IPS-20b (cell line): ENCODE data around the gene PIMREG.
A peak's percentile ranks its signal among the peaks of the same experiment; 100 is the strongest.

Experiments used
- H3K27ac ChIP-seq: one replicate; pipeline ENCODE4 v1.5.1; 2013; ENCODE audit warnings: low read length
- H3K27me3 ChIP-seq: 2 replicates; pipeline ENCODE4 v1.6.1; 2013; ENCODE audit warnings: mild to moderate bottlenecking, low read length, inconsistent platforms; ENCODE audit not compliant: insufficient read depth
- H3K36me3 ChIP-seq: 2 replicates; pipeline ENCODE4 v1.6.1; 2013; ENCODE audit warnings: low read depth, mild to moderate bottlenecking, inconsistent platforms, low read length, moderate library complexity; ENCODE audit not compliant: insufficient read depth
- H3K4me1 ChIP-seq: 2 replicates; pipeline ENCODE4 v1.6.1; 2013; ENCODE audit warnings: mild to moderate bottlenecking, control low read depth, inconsistent platforms, low read length, moderate library complexity; ENCODE audit not compliant: insufficient read depth
- H3K4me3 ChIP-seq: 2 replicates; pipeline ENCODE4 v1.5.1; 2013; ENCODE audit warnings: mild to moderate bottlenecking, low read length, inconsistent platforms
- H3K9ac ChIP-seq: 2 replicates; pipeline ENCODE4 v1.6.1; 2013; ENCODE audit warnings: low read depth, mild to moderate bottlenecking, inconsistent platforms, low read length, moderate library complexity
- H3K9me3 ChIP-seq: 2 replicates; pipeline ENCODE4 v1.6.1; 2013; ENCODE audit warnings: mild to moderate bottlenecking, low read depth, low read length, inconsistent platforms; ENCODE audit not compliant: insufficient read depth

PIMREG gene

GRCh38 chr17:6442775-6443174, 1.5 kb upstream of the PIMREG start:
- Histone ChIP-seq H3K27me3 (no peaks in the 10 kb centered on the region), H3K4me3 (no peak overlapping the region), H3K4me1 (peaks cover 20% of the 10 kb centered on the region; the same call in 1 of the 2 replicates), H3K27ac (no peak overlapping the region), H3K9ac (no peak overlapping the region; the same call in 1 of the 2 replicates), H3K36me3 (peaks cover 27% of the 10 kb centered on the region), H3K9me3 (no peaks in the 10 kb centered on the region)

GRCh38 chr17:6444571-6445335, 498 bp downstream of the PIMREG start:
- Histone ChIP-seq H3K4me3 (peak overlapping the region; percentile 92), H3K27ac (no peak overlapping the region), H3K4me1 (peaks cover 19% of the 10 kb centered on the region; the same call in 1 of the 2 replicates), H3K9ac (peak overlapping the region; percentile 87; the same call in 1 of the 2 replicates), H3K36me3 (peaks cover 46% of the 10 kb centered on the region), H3K27me3 (no peaks in the 10 kb centered on the region), H3K9me3 (no peaks in the 10 kb centered on the region)

DNA sequence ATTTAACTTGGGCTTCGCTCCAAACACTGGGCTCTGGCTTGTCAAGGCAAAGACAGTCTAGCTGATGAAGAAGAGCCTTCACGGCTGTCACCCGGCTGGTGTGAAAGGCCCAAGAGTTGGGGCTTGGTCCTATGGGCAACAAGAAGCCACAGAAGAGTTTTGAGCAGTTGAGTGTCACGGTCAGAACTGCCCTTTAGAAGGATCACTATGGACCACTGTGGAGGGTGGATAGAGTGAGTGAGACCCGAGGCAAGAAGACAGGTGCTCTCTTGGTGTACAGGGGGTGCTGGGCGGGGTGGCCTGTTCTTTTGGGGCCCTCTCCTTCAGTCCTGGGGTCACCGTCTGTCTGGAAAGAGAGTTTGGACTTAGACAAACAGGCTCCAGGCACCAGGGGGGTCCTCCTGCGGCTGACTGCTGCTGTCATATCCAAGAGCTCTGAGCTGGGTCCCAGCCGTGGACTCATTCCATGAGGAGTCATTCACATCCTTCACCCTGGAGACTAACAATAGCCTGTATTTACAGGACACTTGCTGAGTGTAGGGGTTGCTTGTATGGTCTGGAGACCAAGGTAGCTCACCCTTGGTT, 2.4 kb downstream of the PIMREG start:
- Histone ChIP-seq H3K27me3 (no peaks in the 10 kb centered on the region), H3K4me1 (peaks cover 16% of the 10 kb centered on the region; the same call in 1 of the 2 replicates), H3K36me3 (peaks cover 62% of the 10 kb centered on the region)

DNA sequence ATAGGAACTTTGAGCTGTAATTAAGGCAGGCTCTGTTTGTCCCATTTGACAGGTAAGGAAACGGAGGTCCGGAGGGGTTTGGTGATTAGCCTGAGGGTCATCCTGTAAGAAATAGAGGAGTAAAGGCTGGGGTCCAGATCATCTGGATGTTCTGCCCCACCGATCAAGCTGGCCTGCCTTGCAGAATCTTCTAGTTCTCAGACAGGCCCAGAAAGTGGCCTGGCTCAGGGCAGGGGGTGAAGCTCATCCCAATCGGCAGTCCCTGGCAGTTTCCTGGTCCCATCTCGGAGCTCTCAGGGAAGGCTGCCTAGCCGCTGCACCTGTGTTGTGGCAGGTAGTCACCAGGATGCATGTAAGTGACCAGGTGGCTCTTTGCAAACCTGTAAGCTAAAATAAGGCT, 4.2 kb downstream of the PIMREG start:
- H3K27ac ChIP-seq: no peak overlapping the region
- no peak overlapping the region for H3K9ac ChIP-seq
- no peak overlapping the region for H3K4me3 ChIP-seq
- no peaks in the 10 kb centered on the region for H3K9me3 ChIP-seq
- H3K27me3 ChIP-seq: no peaks in the 10 kb centered on the region
- H3K36me3 ChIP-seq: peaks cover 69% of the 10 kb centered on the region
- H3K4me1 ChIP-seq: peaks cover 21% of the 10 kb centered on the region; the same call in 1 of the 2 replicates

More for the DNA sequence above, 2.4 kb downstream of the PIMREG start:
- Histone ChIP-seq H3K9ac (no peak overlapping the region; the same call in 1 of the 2 replicates), H3K27ac (no peak overlapping the region), H3K4me3 (peak overlapping the region; percentile 92; the same call in 1 of the 2 replicates), H3K9me3 (no peaks in the 10 kb centered on the region)

DNA sequence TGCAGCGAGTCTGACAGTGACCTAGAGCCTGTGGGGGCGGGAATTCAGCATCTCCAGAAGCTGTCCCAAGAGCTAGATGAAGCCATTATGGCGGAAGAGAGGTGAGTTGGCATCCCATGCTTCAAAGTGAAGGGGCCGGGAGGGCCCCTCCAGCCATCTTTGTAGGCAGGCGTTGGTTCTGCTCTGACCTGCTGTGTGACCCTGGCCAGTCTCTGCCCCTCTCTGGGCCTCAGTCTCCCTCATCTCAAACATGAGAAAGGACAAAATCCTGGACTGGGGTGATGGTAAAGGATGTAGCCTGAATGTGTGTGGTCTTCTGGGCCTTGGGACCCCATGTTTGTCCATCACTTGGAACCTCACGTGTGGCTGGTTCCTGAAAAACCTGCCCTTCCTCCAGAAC, 5.1 kb downstream of the PIMREG start:
- no peak overlapping the region for H3K4me3 ChIP-seq
- no peaks in the 10 kb centered on the region for H3K27me3 ChIP-seq
- H3K4me1 ChIP-seq: peaks cover 21% of the 10 kb centered on the region; the same call in 1 of the 2 replicates
- H3K9me3 ChIP-seq: no peaks in the 10 kb centered on the region
- H3K27ac ChIP-seq: no peak overlapping the region
- H3K36me3 ChIP-seq: peaks cover 69% of the 10 kb centered on the region
- no peak overlapping the region for H3K9ac ChIP-seq

- Histone ChIP-seq H3K27ac (no peak overlapping the region), H3K9ac (peak overlapping the region; percentile 15; the same call in 1 of the 2 replicates), H3K9me3 (no peaks in the 10 kb centered on the region), H3K4me1 (peaks cover 14% of the 10 kb centered on the region; the same call in 1 of the 2 replicates), H3K27me3 (peaks cover 4% of the 10 kb centered on the region), H3K4me3 (no peak overlapping the region), H3K36me3 (peaks cover 58% of the 10 kb centered on the region)
These were observed 6.9 kb downstream of the PIMREG start for GRCh38 chr17:6450926-6451832.

- no peak overlapping the region for H3K4me3 ChIP-seq
- H3K9ac ChIP-seq: no peak overlapping the region; the same call in 1 of the 2 replicates
- no peaks in the 10 kb centered on the region for H3K9me3 ChIP-seq
- H3K27ac ChIP-seq: no peak overlapping the region
- peaks cover 44% of the 10 kb centered on the region for H3K36me3 ChIP-seq
- H3K27me3 ChIP-seq: peaks cover 4% of the 10 kb centered on the region
- peaks cover 17% of the 10 kb centered on the region; the same call in 1 of the 2 replicates for H3K4me1 ChIP-seq
These were observed 8.4 kb downstream of the PIMREG start for GRCh38 chr17:6452471-6453266.

- Histone ChIP-seq H3K4me3 (no peak overlapping the region), H3K9me3 (no peaks in the 10 kb centered on the region), H3K4me1 (peaks cover 17% of the 10 kb centered on the region; the same call in 1 of the 2 replicates), H3K9ac (no peak overlapping the region; the same call in 1 of the 2 replicates), H3K27me3 (peaks cover 4% of the 10 kb centered on the region), H3K27ac (no peak overlapping the region), H3K36me3 (peaks cover 36% of the 10 kb centered on the region)
These were observed 9.2 kb downstream of the PIMREG start for GRCh38 chr17:6453279-6454024.

GRCh38 chr17:6454495-6455320, 10.5 kb downstream of the PIMREG start:
- Histone ChIP-seq H3K4me3 (peak overlapping the region; percentile 75), H3K9ac (peak overlapping the region; percentile 83; the same call in 1 of the 2 replicates), H3K4me1 (peaks cover 17% of the 10 kb centered on the region; the same call in 1 of the 2 replicates), H3K9me3 (no peaks in the 10 kb centered on the region), H3K27ac (no peak overlapping the region), H3K27me3 (peaks cover 4% of the 10 kb centered on the region), H3K36me3 (peaks cover 24% of the 10 kb centered on the region)
